AG09309 (cell line): ENCODE measurements around the gene CHID1.
A peak's percentile ranks its signal among the peaks of the same experiment; 100 is the strongest.

ENCODE experiments used
- DNase-seq: peaks from one replicate; pipeline ENCODE4 v3.0.0-alpha.2; 2010; ENCODE audit warnings: low read depth
- H3K4me3 ChIP-seq: 2 replicates; pipeline ENCODE4 v1.5.1; 2011; ENCODE audit warnings: mild to moderate bottlenecking, low read depth, low read length, moderate library complexity; ENCODE audit not compliant: control insufficient read depth
- TF ChIP-seq, protein P1 (sequence below): IDR thresholded peaks from 2 replicates; pipeline ENCODE4 v1.5.1; 2011; ENCODE audit warnings: mild to moderate bottlenecking, low read depth, low read length, inconsistent platforms; ENCODE audit not compliant: insufficient read depth, control insufficient read depth; ENCODE audit errors: missing control alignments

The CHID1 gene

GRCh38 chr11:839875-840617, 70.6 kb downstream of the CHID1 start:
- DNase-seq = no peak
- TF ChIP-seq, protein P1, sequence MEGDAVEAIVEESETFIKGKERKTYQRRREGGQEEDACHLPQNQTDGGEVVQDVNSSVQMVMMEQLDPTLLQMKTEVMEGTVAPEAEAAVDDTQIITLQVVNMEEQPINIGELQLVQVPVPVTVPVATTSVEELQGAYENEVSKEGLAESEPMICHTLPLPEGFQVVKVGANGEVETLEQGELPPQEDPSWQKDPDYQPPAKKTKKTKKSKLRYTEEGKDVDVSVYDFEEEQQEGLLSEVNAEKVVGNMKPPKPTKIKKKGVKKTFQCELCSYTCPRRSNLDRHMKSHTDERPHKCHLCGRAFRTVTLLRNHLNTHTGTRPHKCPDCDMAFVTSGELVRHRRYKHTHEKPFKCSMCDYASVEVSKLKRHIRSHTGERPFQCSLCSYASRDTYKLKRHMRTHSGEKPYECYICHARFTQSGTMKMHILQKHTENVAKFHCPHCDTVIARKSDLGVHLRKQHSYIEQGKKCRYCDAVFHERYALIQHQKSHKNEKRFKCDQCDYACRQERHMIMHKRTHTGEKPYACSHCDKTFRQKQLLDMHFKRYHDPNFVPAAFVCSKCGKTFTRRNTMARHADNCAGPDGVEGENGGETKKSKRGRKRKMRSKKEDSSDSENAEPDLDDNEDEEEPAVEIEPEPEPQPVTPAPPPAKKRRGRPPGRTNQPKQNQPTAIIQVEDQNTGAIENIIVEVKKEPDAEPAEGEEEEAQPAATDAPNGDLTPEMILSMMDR = peak; percentile 56
- H3K4me3 ChIP-seq = peak overlapping the region; percentile 70

DNA sequence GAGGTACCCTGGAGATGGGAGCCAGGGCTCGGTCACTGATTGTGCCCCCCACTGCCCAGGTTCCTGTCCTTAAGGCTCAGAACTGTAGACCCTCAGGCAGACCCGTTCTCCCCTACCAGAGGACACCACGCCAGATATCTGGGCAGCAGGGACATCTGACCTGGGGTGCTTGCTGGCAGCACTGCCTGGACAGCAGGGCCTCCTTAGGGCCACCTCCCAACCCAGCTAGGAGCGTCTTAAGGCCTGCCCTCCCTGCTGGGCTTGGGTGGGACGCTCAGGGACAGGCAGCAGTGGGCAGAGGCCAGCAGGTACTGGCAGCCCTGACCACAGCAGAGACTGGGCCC, 71.4 kb downstream of the CHID1 start:
- no peak for DNase-seq
- TF ChIP-seq, protein P1 = no peak
- H3K4me3 ChIP-seq = no peak overlapping the region

DNA sequence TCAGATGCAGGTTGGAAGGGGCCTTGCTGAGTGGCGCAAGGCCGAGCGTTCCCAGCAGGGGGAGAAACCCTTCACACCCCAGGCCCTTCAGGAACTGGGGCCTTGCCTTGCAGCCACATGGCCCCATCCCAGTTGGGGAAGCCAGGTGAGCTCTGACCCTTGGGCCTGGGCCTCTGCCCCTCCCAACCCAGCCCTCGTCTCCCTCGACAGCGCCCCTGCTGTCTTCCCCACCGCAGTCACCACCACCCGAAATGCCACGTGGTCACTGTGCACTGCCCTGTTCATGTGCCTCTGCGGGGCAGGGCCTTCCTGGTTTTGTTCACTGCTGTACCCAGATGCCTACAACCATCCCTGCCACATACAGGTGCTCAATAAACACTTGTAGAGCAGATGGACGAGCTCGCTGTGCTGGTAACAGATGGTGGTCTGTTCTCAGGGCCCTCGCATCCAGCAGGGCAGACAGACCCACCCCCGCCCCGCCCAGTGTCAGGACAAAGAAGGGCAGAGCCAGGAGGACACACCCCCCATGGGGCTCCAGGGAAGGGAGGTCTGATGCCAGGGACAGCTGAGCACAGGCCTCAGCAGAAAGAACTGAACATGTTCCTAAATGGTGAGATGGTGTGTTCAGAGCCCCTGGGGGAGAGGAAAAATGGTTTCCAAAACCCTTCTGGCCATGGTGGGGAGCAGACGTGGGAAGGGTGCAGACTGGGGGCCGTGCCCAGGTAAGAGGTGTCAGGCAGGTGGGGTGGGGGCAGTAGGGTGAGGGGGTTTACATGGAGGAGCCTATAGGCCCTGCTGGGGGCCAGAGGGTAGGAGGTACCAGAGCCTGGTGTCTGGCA, 72.0 kb downstream of the CHID1 start:
- TF ChIP-seq, protein P1 = peak; percentile 33
- no peak overlapping the region for H3K4me3 ChIP-seq
- DNase-seq = no peak

GRCh38 chr11:837990-838307, 72.7 kb downstream of the CHID1 start:
- H3K4me3 ChIP-seq = no peak overlapping the region
- no peak for DNase-seq
- TF ChIP-seq, protein P1 = no peak

- no peak overlapping the region for H3K4me3 ChIP-seq
- TF ChIP-seq, protein P1 = no peak
- DNase-seq = no peak
Observed at GRCh38 chr11:837189-837989, 73.2 kb downstream of the CHID1 start.

GRCh38 chr11:836700-837099, 73.9 kb downstream of the CHID1 start:
- no peak for DNase-seq
- TF ChIP-seq, protein P1 = no peak
- H3K4me3 ChIP-seq = no peak overlapping the region
